Panc1 (cell line): ENCODE data around the gene GLRA3. TPM values are rescaled to one million over a fixed set of nuclear protein-coding genes. Genes with fewer than 3 reads are reported as not detected.

ENCODE experiments used
- ATAC-seq: fragments of 200-7000 bp; cut with Tn5 transposase; 2 replicates; pipeline ENCODE4 v1.9.1; 2020; ENCODE audit warnings: mild to moderate bottlenecking, moderate library complexity
- BruUV-seq: library from RNA; stranded (reverse); fragments of 400-500 nt; replicated peaks from 2 replicates; lab custom pipeline; 2021; lab: Mats Ljungman, UMichigan
- CTCF ChIA-PET: fragments of 300-600 bp; sonication (Branson Sonifier 250); formaldehyde crosslinking; loops from one replicate; lab custom pipeline; 2022; ENCODE audit warnings: antibody characterized with exemption; lab: Charles Lee
- POLR2A ChIA-PET: fragments of 300-600 bp; sonication (Branson Sonifier 250); formaldehyde crosslinking; loops from one replicate; lab custom pipeline; 2022; ENCODE audit warnings: antibody characterized with exemption; lab: Charles Lee
- DNase-seq: peaks from one replicate; pipeline ENCODE4 v3.0.0-alpha.2; 2010; ENCODE audit warnings: low read depth, low spot score
- H3K27ac ChIP-seq: 2 replicates; pipeline ENCODE4 v1.5.1; 2011; ENCODE audit warnings: mild to moderate bottlenecking, low read length, inconsistent platforms
- H3K27me3 ChIP-seq: fragments of 200-500 bp; sonication (Bioruptor generic); 2 replicates; pipeline ENCODE4 v1.6.0; 2014; ENCODE audit warnings: low read length, inconsistent platforms; ENCODE audit not compliant: control insufficient read depth, insufficient read depth
- H3K36me3 ChIP-seq: fragments of 200-500 bp; sonication (Bioruptor generic); 2 replicates; pipeline ENCODE4 v1.5.1; 2014; ENCODE audit warnings: inconsistent platforms, mild to moderate bottlenecking, low read length, moderate library complexity; ENCODE audit not compliant: control insufficient read depth, insufficient read depth
- H3K4me1 ChIP-seq: 2 replicates; pipeline ENCODE4 v1.5.1; 2011; ENCODE audit warnings: inconsistent platforms, mild to moderate bottlenecking, low read length, moderate library complexity; ENCODE audit not compliant: control insufficient read depth, insufficient read depth
- H3K4me3 ChIP-seq, 2 experiments: 2 replicates each; pipeline ENCODE4 v1.5.1; 2011 to 2012; ENCODE audit warnings: low read depth in 2 of 2, low read length in 2 of 2, mild to moderate bottlenecking in 2 of 2, inconsistent platforms in 1 of 2, moderate library complexity in 1 of 2
- H3K9me3 ChIP-seq: fragments of 200-500 bp; sonication (Bioruptor generic); 2 replicates; pipeline ENCODE4 v1.5.1; 2014; ENCODE audit warnings: low read depth, mild to moderate bottlenecking, inconsistent platforms, low read length, moderate library complexity; ENCODE audit not compliant: control insufficient read depth, insufficient read depth
- POLR2AphosphoS5 ChIP-seq: IDR thresholded peaks from 2 replicates; pipeline ENCODE4 v1.6.1; 2012; ENCODE audit warnings: mild to moderate bottlenecking, low read depth, low read length, moderate library complexity
- REST ChIP-seq, 2 experiments: IDR thresholded peaks; 2 replicates each; pipeline ENCODE4 v1.6.1; 2011 to 2012; ENCODE audit warnings: low read depth in 2 of 2, control low read depth in 1 of 2, low read length in 1 of 2, mild to moderate bottlenecking in 1 of 2, moderate library complexity in 1 of 2; ENCODE audit not compliant: insufficient read depth in 1 of 2
- SIN3A ChIP-seq: IDR thresholded peaks from 2 replicates; pipeline ENCODE4 v1.6.1; 2012; ENCODE audit warnings: low read depth, mild to moderate bottlenecking, low read length, moderate library complexity, borderline replicate concordance; ENCODE audit not compliant: insufficient read depth
- TCF7L2 ChIP-seq: IDR thresholded peaks from 2 replicates; pipeline ENCODE4 v1.6.1; 2011; ENCODE audit warnings: mild to moderate bottlenecking, low read depth, low read length, inconsistent platforms
- in situ Hi-C: cut with HindIII; loops from 2 replicates; pipeline ENCODE4 v1.10.0; 2016; ENCODE audit warnings: low sequenced_read_pairs, low pct_unique_long_range_greater_than_20kb
- intact Hi-C: fragments of 100-400 bp; cut with micrococcal nuclease; formaldehyde crosslinking; loops from one replicate; pipeline ENCODE4 v1.10.0; 2022; ENCODE audit not compliant: unreplicated experiment
- total RNA-seq: library from RNA; stranded (reverse); gene quantifications from one replicate; pipeline ENCODE4 v1.2.1, GENCODE V29; 2021; ENCODE audit not compliant: unreplicated experiment
- TF ChIP-seq, protein P1 (sequence below): fragments of 450-650 bp; IDR thresholded peaks from 2 replicates; pipeline ENCODE4 v1.5.1; 2017; ENCODE audit warnings: mild to moderate bottlenecking

Gene GLRA3
- total RNA-seq, 1 experiment from 2014 or later = not detected

GRCh38 chr4:174763454-174764104 lies 65.5 kb downstream of the GLRA3 start:
- DNase-seq = no peak
- POLR2A ChIA-PET = interaction anchor here (0.7 kb wide), 1 partner anchor 762 kb away, joined by 3 read pairs; no protein-coding TSS in a partner anchor

DNA sequence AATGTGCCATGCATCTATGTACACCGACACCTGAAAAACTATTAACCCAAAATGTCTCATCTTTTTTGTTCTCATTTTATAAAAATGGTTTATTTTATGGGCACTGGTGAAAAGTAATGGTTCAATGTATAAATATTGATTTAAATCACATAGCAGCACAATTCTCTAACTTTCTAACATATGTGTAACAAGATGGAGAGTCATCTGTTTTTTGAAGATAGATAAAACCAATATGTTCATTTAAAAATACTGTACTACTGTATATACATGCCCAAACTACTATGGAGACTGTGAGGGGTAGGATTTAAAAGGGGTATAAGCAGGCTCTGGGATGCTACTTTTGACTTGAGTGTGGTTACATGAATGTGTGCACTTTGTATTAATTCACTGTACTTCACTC lies 67.6 kb downstream of the GLRA3 start:
- Histone ChIP-seq H3K27me3 (no peaks in the 10 kb centered on the region), H3K4me1 (no peaks in the 10 kb centered on the region), H3K27ac (no peak overlapping the region), H3K36me3 (no peaks in the 10 kb centered on the region), H3K4me3 (no peak overlapping the region), H3K9me3 (no peaks in the 10 kb centered on the region)
- POLR2A ChIA-PET = no interaction called here
- BruUV-seq = no TSS peak
- CTCF ChIA-PET = no interaction called here
- intact Hi-C loops = no loop called here
- DNase-seq = no peak
- ATAC-seq = no peak
- in situ Hi-C loops = no loop called here
- TF ChIP-seq TCF7L2 = no peak
- TF ChIP-seq, protein P1, sequence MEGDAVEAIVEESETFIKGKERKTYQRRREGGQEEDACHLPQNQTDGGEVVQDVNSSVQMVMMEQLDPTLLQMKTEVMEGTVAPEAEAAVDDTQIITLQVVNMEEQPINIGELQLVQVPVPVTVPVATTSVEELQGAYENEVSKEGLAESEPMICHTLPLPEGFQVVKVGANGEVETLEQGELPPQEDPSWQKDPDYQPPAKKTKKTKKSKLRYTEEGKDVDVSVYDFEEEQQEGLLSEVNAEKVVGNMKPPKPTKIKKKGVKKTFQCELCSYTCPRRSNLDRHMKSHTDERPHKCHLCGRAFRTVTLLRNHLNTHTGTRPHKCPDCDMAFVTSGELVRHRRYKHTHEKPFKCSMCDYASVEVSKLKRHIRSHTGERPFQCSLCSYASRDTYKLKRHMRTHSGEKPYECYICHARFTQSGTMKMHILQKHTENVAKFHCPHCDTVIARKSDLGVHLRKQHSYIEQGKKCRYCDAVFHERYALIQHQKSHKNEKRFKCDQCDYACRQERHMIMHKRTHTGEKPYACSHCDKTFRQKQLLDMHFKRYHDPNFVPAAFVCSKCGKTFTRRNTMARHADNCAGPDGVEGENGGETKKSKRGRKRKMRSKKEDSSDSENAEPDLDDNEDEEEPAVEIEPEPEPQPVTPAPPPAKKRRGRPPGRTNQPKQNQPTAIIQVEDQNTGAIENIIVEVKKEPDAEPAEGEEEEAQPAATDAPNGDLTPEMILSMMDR = no peak
- TF ChIP-seq POLR2AphosphoS5 = no peak
- no peak for TF ChIP-seq REST (IDR thresholded peaks at IDR 0.05; ENCODE audit: insufficient read depth in 1 of 2, low read depth in 2 of 2, low read length in 1 of 2)
- TF ChIP-seq SIN3A = no peak

More at GRCh38 chr4:174763454-174764104, 65.5 kb downstream of the GLRA3 start:
- Histone ChIP-seq H3K36me3 (no peaks in the 10 kb centered on the region), H3K9me3 (no peaks in the 10 kb centered on the region), H3K27me3 (no peaks in the 10 kb centered on the region), H3K4me1 (no peaks in the 10 kb centered on the region), H3K4me3 (no peak overlapping the region), H3K27ac (no peak overlapping the region)
- TF ChIP-seq TCF7L2 (no peak), POLR2AphosphoS5 (no peak), SIN3A (no peak), REST (IDR thresholded peaks at IDR 0.05; ENCODE audit: insufficient read depth in 1 of 2, low read depth in 2 of 2, low read length in 1 of 2) (no peak)
- TF ChIP-seq, protein P1 = no peak
- intact Hi-C loops = loop anchor here (2.0 kb wide), 1 partner anchor 773 kb away; no protein-coding TSS in a partner anchor
- no peak for ATAC-seq
- in situ Hi-C loops = no loop called here
- BruUV-seq = no TSS peak
- CTCF ChIA-PET = interaction anchor here (0.6 to 0.8 kb wide), 2 partner anchors 268 to 759 kb away, joined by 3 to 5 read pairs; no protein-coding TSS in a partner anchor
